ENCODE measurements around the gene PPARGC1A. TPM values are rescaled to one million over a fixed set of nuclear protein-coding genes. Genes with fewer than 3 reads are reported as not detected.

PPARGC1A gene
- total and polyA plus RNA-seq, 2 donors (not counting 1 experiment from before 2014, with no cell fraction given), result not detected

DNA sequence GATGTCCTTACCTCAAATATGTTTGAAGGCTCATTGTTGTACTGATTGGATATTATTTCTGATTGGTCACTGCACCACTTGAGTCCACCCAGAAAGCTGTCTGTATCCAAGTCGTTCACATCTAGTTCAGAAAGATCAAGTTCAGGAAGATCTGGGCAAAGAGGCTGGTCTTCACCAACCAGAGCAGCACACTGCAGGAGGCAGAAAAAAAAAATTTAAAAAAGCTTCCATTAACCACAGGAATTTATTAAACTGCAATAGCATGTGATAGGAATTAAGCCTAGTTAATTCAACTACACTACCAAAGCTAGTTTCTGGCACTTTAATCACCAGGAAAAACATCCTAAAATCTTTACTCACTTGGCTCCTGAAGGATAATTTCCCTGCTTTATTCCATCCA lies 5.1 kb downstream of the PPARGC1A start:
- Mint-ChIP-seq H3K27ac (no peak overlapping the region), H3K9me3 (ENCODE audit: insufficient read depth) (no peaks in the 10 kb centered on the region), H3K4me3 (no peak overlapping the region), H3K4me1 (peaks cover 4% of the 10 kb centered on the region), H3K27me3 (no peaks in the 10 kb centered on the region)
- Histone ChIP-seq H3K27ac (ENCODE audit: low read length in 2 of 2) (no peak overlapping the region), H3K36me3 (replicated peaks in 1 of 2; ENCODE audit: control extremely low read depth in 1 of 2, control insufficient read depth in 1 of 2, extremely low read depth in 1 of 2, insufficient read depth in 2 of 2, low read length in 1 of 2) (no peaks in the 10 kb centered on the region), H3K27me3 (replicated peaks in 1 of 4; ENCODE audit: control extremely low read depth in 1 of 4, control insufficient read depth in 3 of 4, insufficient read depth in 4 of 4, low read length in 3 of 4) (no peaks in the 10 kb centered on the region), H3K4me1 (ENCODE audit: control insufficient read depth in 2 of 2, insufficient read depth in 2 of 2, low read length in 2 of 2) (no peaks in the 10 kb centered on the region), H3K4me3 (ENCODE audit: control extremely low read depth in 1 of 5, extremely low read depth in 1 of 5, insufficient read depth in 1 of 5, low read depth in 2 of 5, low read length in 4 of 5) (no peak overlapping the region), H3K9ac (ENCODE audit: low read length) (no peak overlapping the region), H3K79me2 (ENCODE audit: control insufficient read depth, insufficient read depth, low read length) (no peaks in the 10 kb centered on the region), H3K4me2 (replicated peaks; ENCODE audit: low read depth, low read length, poor library complexity, severe bottlenecking) (no peak overlapping the region), H3K9me3 (ENCODE audit: control extremely low read depth in 1 of 3, control insufficient read depth in 2 of 3, insufficient read depth in 1 of 3, low read length in 2 of 3) (peaks cover 0 to 1% (median 0%) of the 10 kb centered on the region in 3 donors), H4K20me1 (ENCODE audit: control insufficient read depth, insufficient read depth, low read length, poor library complexity, severe bottlenecking) (no peaks in the 10 kb centered on the region), H2AFZ (ENCODE audit: insufficient read depth, low read depth, low read length, poor library complexity, severe bottlenecking) (no peak overlapping the region)
- intact Hi-C loops (cut with micrococcal nuclease), result no loop called here
- ChIA-PET CTCF (no interaction called here), POLR2A (no interaction called here)
- TF ChIP-seq, protein P1, sequence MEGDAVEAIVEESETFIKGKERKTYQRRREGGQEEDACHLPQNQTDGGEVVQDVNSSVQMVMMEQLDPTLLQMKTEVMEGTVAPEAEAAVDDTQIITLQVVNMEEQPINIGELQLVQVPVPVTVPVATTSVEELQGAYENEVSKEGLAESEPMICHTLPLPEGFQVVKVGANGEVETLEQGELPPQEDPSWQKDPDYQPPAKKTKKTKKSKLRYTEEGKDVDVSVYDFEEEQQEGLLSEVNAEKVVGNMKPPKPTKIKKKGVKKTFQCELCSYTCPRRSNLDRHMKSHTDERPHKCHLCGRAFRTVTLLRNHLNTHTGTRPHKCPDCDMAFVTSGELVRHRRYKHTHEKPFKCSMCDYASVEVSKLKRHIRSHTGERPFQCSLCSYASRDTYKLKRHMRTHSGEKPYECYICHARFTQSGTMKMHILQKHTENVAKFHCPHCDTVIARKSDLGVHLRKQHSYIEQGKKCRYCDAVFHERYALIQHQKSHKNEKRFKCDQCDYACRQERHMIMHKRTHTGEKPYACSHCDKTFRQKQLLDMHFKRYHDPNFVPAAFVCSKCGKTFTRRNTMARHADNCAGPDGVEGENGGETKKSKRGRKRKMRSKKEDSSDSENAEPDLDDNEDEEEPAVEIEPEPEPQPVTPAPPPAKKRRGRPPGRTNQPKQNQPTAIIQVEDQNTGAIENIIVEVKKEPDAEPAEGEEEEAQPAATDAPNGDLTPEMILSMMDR (IDR thresholded peaks at IDR 0.05), result no peak
- TF ChIP-seq EZH2 (IDR thresholded peaks at IDR 0.05; ENCODE audit: borderline replicate concordance, insufficient read depth, low read depth, low read length, poor library complexity, severe bottlenecking), result no peak
- ATAC-seq (ENCODE audit: low read depth), result no peak
- WGBS (ENCODE audit: insufficient coverage), result no CpG with 5 or more reads among the region's 1 CpG
- no peak for DNase-seq

DNA sequence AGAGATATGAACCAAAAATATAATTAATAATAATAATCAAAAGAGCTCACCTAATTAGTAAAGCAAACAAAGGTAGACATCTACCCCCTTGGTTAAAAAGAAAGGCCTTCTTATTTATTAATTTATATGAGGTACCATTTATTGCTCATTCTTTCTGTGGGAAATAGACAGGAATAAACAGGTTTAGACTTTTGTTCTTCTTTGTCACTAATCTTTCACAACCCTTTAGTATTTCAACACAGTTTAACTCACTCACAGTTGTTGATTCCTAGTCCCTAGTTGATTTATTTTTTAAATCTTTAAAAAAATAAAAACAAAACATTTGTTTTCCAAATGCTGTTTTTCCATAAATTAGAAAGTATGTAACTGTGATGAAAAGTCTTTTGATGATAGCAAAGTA lies 5.6 kb downstream of the PPARGC1A start:
- H3K4me3 ChIP-seq (ENCODE audit: control extremely low read depth in 1 of 5, extremely low read depth in 1 of 5, insufficient read depth in 1 of 5, low read depth in 2 of 5, low read length in 4 of 5), result no peak overlapping the region
- no peak overlapping the region for H3K4me2 ChIP-seq (replicated peaks; ENCODE audit: low read depth, low read length, poor library complexity, severe bottlenecking)
- no peak overlapping the region for H3K27ac ChIP-seq (ENCODE audit: low read length in 2 of 2)
- Mint-ChIP-seq H3K4me1 (no peaks in the 10 kb centered on the region), H3K27me3 (no peaks in the 10 kb centered on the region), H3K9me3 (ENCODE audit: insufficient read depth) (no peaks in the 10 kb centered on the region), H3K4me3 (no peak overlapping the region), H3K27ac (no peak overlapping the region)
- H3K9ac ChIP-seq (ENCODE audit: low read length), result no peak overlapping the region
- H4K20me1 ChIP-seq (ENCODE audit: control insufficient read depth, insufficient read depth, low read length, poor library complexity, severe bottlenecking), result no peaks in the 10 kb centered on the region
- H3K79me2 ChIP-seq (ENCODE audit: control insufficient read depth, insufficient read depth, low read length), result no peaks in the 10 kb centered on the region
- DNase-seq (no peak), ATAC-seq (ENCODE audit: low read depth) (no peak)
- no peaks in the 10 kb centered on the region for H3K27me3 ChIP-seq (replicated peaks in 1 of 4; ENCODE audit: control extremely low read depth in 1 of 4, control insufficient read depth in 3 of 4, insufficient read depth in 4 of 4, low read length in 3 of 4)
- H3K9me3 ChIP-seq (ENCODE audit: control extremely low read depth in 1 of 3, control insufficient read depth in 2 of 3, insufficient read depth in 1 of 3, low read length in 2 of 3), result no peaks in the 10 kb centered on the region
- H3K36me3 ChIP-seq (replicated peaks in 1 of 2; ENCODE audit: control extremely low read depth in 1 of 2, control insufficient read depth in 1 of 2, extremely low read depth in 1 of 2, insufficient read depth in 2 of 2, low read length in 1 of 2), result no peaks in the 10 kb centered on the region
- ChIA-PET POLR2A (no interaction called here), CTCF (interaction anchor here (0.6 kb wide), 1 partner anchor 276 kb away, joined by 3 read pairs; no protein-coding TSS in a partner anchor)
- no peaks in the 10 kb centered on the region for H3K4me1 ChIP-seq (ENCODE audit: control insufficient read depth in 2 of 2, insufficient read depth in 2 of 2, low read length in 2 of 2)
- intact Hi-C loops (cut with micrococcal nuclease), result no loop called here
- no peak overlapping the region for H2AFZ ChIP-seq (ENCODE audit: insufficient read depth, low read depth, low read length, poor library complexity, severe bottlenecking)
- no peak for TF ChIP-seq EZH2 (IDR thresholded peaks at IDR 0.05; ENCODE audit: borderline replicate concordance, insufficient read depth, low read depth, low read length, poor library complexity, severe bottlenecking)
- TF ChIP-seq, protein P1 (IDR thresholded peaks at IDR 0.05), result no peak

Measured in B cell (primary cell).